HepG2 (cell line): ENCODE measurements around the gene ZBTB7C. TPM values are rescaled to one million over a fixed set of nuclear protein-coding genes. Genes with fewer than 3 reads are reported as not detected.

ENCODE experiments used
- ATF2 ChIP-seq: sonication (generic); formaldehyde crosslinking; IDR thresholded peaks from 2 replicates; pipeline ENCODE4 v1.4.0; 2020; ENCODE audit warnings: missing genetic modification reagents
- DBP ChIP-seq: sonication (generic); formaldehyde crosslinking; IDR thresholded peaks from 2 replicates; pipeline ENCODE4 v1.4.0; 2020; ENCODE audit warnings: missing genetic modification reagents; ENCODE audit errors: not compliant biosample characterization
- EP300 ChIP-seq, 3 experiments: sonication (generic) in 1 of 3; formaldehyde crosslinking in 1 of 3; IDR thresholded peaks; 2 replicates each; pipeline versions ENCODE4 v1.5.1 to v1.6.1; 2011 to 2020; ENCODE audit warnings: low read depth in 2 of 3, low read length in 2 of 3, borderline replicate concordance in 1 of 3, improper control_type of control experiment in 1 of 3, mild to moderate bottlenecking in 1 of 3, missing genetic modification reagents in 1 of 3, moderate library complexity in 1 of 3
- HDAC1 ChIP-seq: sonication (generic); formaldehyde crosslinking; IDR thresholded peaks from 2 replicates; pipeline ENCODE4 v1.5.1; 2020; ENCODE audit warnings: mild to moderate bottlenecking, missing genetic modification reagents
- HNF4G ChIP-seq, 2 experiments: sonication (generic) in 1 of 2; formaldehyde crosslinking in 1 of 2; IDR thresholded peaks; 2 replicates each; pipeline versions ENCODE4 v1.4.0 to v1.6.1; 2011 to 2020; ENCODE audit warnings: borderline replicate concordance in 2 of 2, low read depth in 2 of 2, mild to moderate bottlenecking in 2 of 2, low read length in 1 of 2, missing genetic modification reagents in 1 of 2, moderate library complexity in 1 of 2
- KDM3A ChIP-seq: IDR thresholded peaks from 2 replicates; pipeline ENCODE4 v1.6.1; 2018; ENCODE audit warnings: low read depth, missing compliant biosample characterization
- NCOR1 ChIP-seq: fragments of 200-600 bp; sonication (generic); IDR thresholded peaks from 2 replicates; pipeline ENCODE4 v1.7.0; 2017; ENCODE audit warnings: antibody characterized with exemption, low read length, borderline replicate concordance
- PHF5A ChIP-seq: IDR thresholded peaks from one replicate; pipeline ENCODE4 v1.6.1; 2018; ENCODE audit warnings: low read depth, missing genetic modification reagents; ENCODE audit not compliant: unreplicated experiment
- SAFB2 ChIP-seq: sonication (generic); formaldehyde crosslinking; IDR thresholded peaks from 2 replicates; pipeline ENCODE4 v1.5.1; 2020; ENCODE audit warnings: missing genetic modification reagents, low read depth, mild to moderate bottlenecking, borderline replicate concordance
- SOX13 ChIP-seq, 3 experiments: fragments of 450-650 bp in 1 of 3; sonication (generic) in 1 of 3; formaldehyde crosslinking in 1 of 3; IDR thresholded peaks in 2 of 3; conservative IDR thresholded peaks in 1 of 3; 2 replicates each; pipeline versions ENCODE4 v1.5.0 to v1.6.1; 2016 to 2020; ENCODE audit warnings: antibody characterized with exemption in 1 of 3, mild to moderate bottlenecking in 1 of 3, missing compliant biosample characterization in 1 of 3, missing genetic modification reagents in 1 of 3, moderate library complexity in 1 of 3
- STAG1 ChIP-seq: sonication (generic); formaldehyde crosslinking; IDR thresholded peaks from 2 replicates; pipeline ENCODE4 v1.4.0; 2020; ENCODE audit warnings: missing genetic modification reagents
- TFE3 ChIP-seq: IDR thresholded peaks from 2 replicates; pipeline ENCODE4 v1.6.1; 2016
- TGIF2 ChIP-seq: IDR thresholded peaks from 2 replicates; pipeline ENCODE4 v1.6.1; 2016; ENCODE audit warnings: control low read depth, missing compliant biosample characterization
- ZBTB2 ChIP-seq: sonication (generic); formaldehyde crosslinking; IDR thresholded peaks from 2 replicates; pipeline ENCODE4 v1.8.0; 2022; ENCODE audit warnings: low read depth, missing genetic modification reagents
- ZBTB25 ChIP-seq: IDR thresholded peaks from 2 replicates; pipeline ENCODE4 v1.6.1; 2018; ENCODE audit warnings: missing genetic modification reagents
- ZC3H13 ChIP-seq: sonication (generic); formaldehyde crosslinking; IDR thresholded peaks from 2 replicates; pipeline ENCODE4 v1.8.1; 2023; ENCODE audit warnings: mild to moderate bottlenecking, missing genetic modification reagents, moderate library complexity
- ZSCAN31 ChIP-seq: sonication (generic); formaldehyde crosslinking; IDR thresholded peaks from 2 replicates; pipeline ENCODE4 v1.5.0; 2020; ENCODE audit warnings: low read depth, mild to moderate bottlenecking, missing genetic modification reagents
- polyA plus RNA-seq, 8 experiments: library from polyadenylated mRNA; depleted of rRNA in 3 of 8; stranded (reverse) in 7 of 8; unstranded in 1 of 8; fragments of >200 nt; fragmentation: Illumina TruSeq in 4 of 8; extraction: Trizol in 4 of 8; gene quantifications; 2 replicates each; pipeline versions ENCODE4 v1.2.1 to v1.2.3, GENCODE V29; 2011 to 2016; ENCODE audit warnings: low read depth in 4 of 8, missing spikeins in 1 of 8, mixed read lengths in 1 of 8; ENCODE audit not compliant: insufficient read depth in 1 of 8
- total RNA-seq, 5 experiments: library from RNA; depleted of rRNA; stranded (reverse); fragments of >200 nt; fragmentation: Illumina TruSeq; extraction: Trizol; gene quantifications; 2 replicates each; pipeline ENCODE4 v1.2.3, GENCODE V29; 2016; ENCODE audit warnings: low read depth in 1 of 5

The ZBTB7C gene
- total and polyA plus RNA-seq, 2 of the 13 experiments (the other 11 are each of a cell fraction or from before 2014, with no cell fraction given), result 0.01 to 0.04 TPM

GRCh38 chr18:48452861-48453323 lies 43.7 kb upstream of the ZBTB7C start (continued):
- TF ChIP-seq ZC3H13 (no peak), EP300 (IDR thresholded peaks at IDR 0.05; ENCODE audit: low read depth in 2 of 2, low read length in 2 of 2) (0 out of 4 replicates have a peak, but pooled peaks of 1 of the 2 experiments have one; percentile 38), EP300 (CRISPR knock-in tag; IDR thresholded peaks at IDR 0.05; ENCODE audit: borderline replicate concordance) (no peak), ATF2 (CRISPR knock-in tag) (0 out of 2 replicates have a peak, but pooled peaks have one; percentile 23), STAG1 (CRISPR knock-in tag) (no peak), HDAC1 (CRISPR knock-in tag) (peak; percentile 53; the same call in 1 of the 2 replicates), TFE3 (CRISPR knock-in tag) (peak; percentile 90), DBP (CRISPR knock-in tag) (peak; percentile 56), KDM3A (CRISPR knock-in tag) (0 out of 2 replicates have a peak, but pooled peaks have one; percentile 15), SAFB2 (peak; percentile 66; the same call in 1 of the 2 replicates), ZBTB25 (CRISPR knock-in tag) (0 out of 2 replicates have a peak, but pooled peaks have one; percentile 20), TGIF2 (CRISPR knock-in tag) (peak; percentile 58; the same call in 1 of the 2 replicates), ZBTB2 (CRISPR knock-in tag) (no peak), ZSCAN31 (peak; percentile 55; the same call in 1 of the 2 replicates), NCOR1 (no peak), SOX13 (IDR thresholded peaks at IDR 0.05) (no peak), SOX13 (CRISPR knock-in tag; conservative IDR thresholded peaks at IDR 0.05 in 1 of 2, IDR thresholded peaks at IDR 0.05 in 1 of 2) (peak in 1 of 2 experiments; percentile 64; a peak in 2 of 4 replicates), PHF5A (CRISPR knock-in tag) (no peak), HNF4G (IDR thresholded peaks at IDR 0.05; ENCODE audit: borderline replicate concordance, low read depth, low read length) (peak; percentile 50; the same call in 1 of the 2 replicates), HNF4G (CRISPR knock-in tag; IDR thresholded peaks at IDR 0.05; ENCODE audit: borderline replicate concordance, low read depth) (no peak)
